ENCODE measurements around the gene RNF166. TPM values are rescaled to one million over a fixed set of nuclear protein-coding genes. Genes with fewer than 3 reads are reported as not detected.

The RNF166 gene
- total and polyA plus RNA-seq, 2 of the 13 experiments (the other 11 are each of a cell fraction or from before 2014, with no cell fraction given), result 21.4 to 23.0 TPM

GRCh38 chr16:88686439-88687253, 19.6 kb downstream of the RNF166 start, which contains the start of gene SNAI3 (continued):
- peak; percentile 94 for TF ChIP-seq ZNF777 (CRISPR knock-in tag; IDR thresholded peaks at IDR 0.05)
- no peak for TF ChIP-seq NFE2 (CRISPR knock-in tag; IDR thresholded peaks at IDR 0.05)
- TF ChIP-seq ARNT2 (CRISPR knock-in tag; IDR thresholded peaks at IDR 0.05; ENCODE audit: low read depth), result peak; percentile 70; the same call in 1 of the 2 replicates
- TF ChIP-seq HNF4A (CRISPR knock-in tag; IDR thresholded peaks at IDR 0.05), result no peak
- peak; percentile 28; the same call in 1 of the 2 replicates for TF ChIP-seq NR2C2 (CRISPR knock-in tag; IDR thresholded peaks at IDR 0.05; ENCODE audit: borderline replicate concordance)
- peak; percentile 61; the same call in 1 of the 2 replicates for TF ChIP-seq FOXO1 (CRISPR knock-in tag; IDR thresholded peaks at IDR 0.05)
- TF ChIP-seq NFAT5 (CRISPR knock-in tag; IDR thresholded peaks at IDR 0.05), result 0 out of 2 replicates have a peak, but pooled peaks have one; percentile 20
- TF ChIP-seq PRDM4 (CRISPR knock-in tag; IDR thresholded peaks at IDR 0.05; ENCODE audit: borderline replicate concordance), result peak; percentile 53; the same call in 1 of the 2 replicates
- TF ChIP-seq PHF5A (CRISPR knock-in tag; IDR thresholded peaks at IDR 0.05; ENCODE audit: low read depth, unreplicated experiment), result no peak
- no peak for TF ChIP-seq ZNF75D (CRISPR knock-in tag; IDR thresholded peaks at IDR 0.05; ENCODE audit: borderline replicate concordance)
- peak; percentile 64; the same call in 1 of the 2 replicates for TF ChIP-seq MEIS2 (CRISPR knock-in tag; IDR thresholded peaks at IDR 0.05)
- no peak for TF ChIP-seq SP1 (IDR thresholded peaks at IDR 0.05)
- peak; percentile 86 for TF ChIP-seq SP1 (CRISPR knock-in tag; IDR thresholded peaks at IDR 0.05)
- no peak for TF ChIP-seq HIVEP1 (CRISPR knock-in tag; IDR thresholded peaks at IDR 0.05)
- peak; percentile 32; the same call in 1 of the 2 replicates for TF ChIP-seq THRA (CRISPR knock-in tag; IDR thresholded peaks at IDR 0.05; ENCODE audit: borderline replicate concordance)
- peak; percentile 86 for TF ChIP-seq ZNF678 (CRISPR knock-in tag; IDR thresholded peaks at IDR 0.05)
- peak; percentile 91 for TF ChIP-seq ZNF510 (CRISPR knock-in tag; IDR thresholded peaks at IDR 0.05; ENCODE audit: low read depth)
- TF ChIP-seq ATF2 (CRISPR knock-in tag; IDR thresholded peaks at IDR 0.05), result peak; percentile 49; the same call in 1 of the 2 replicates
